Measurements from ENCODE around the gene SLC6A18. TPM values are rescaled to one million over a fixed set of nuclear protein-coding genes. Genes with fewer than 3 reads are reported as not detected.

The SLC6A18 gene
- total and polyA plus RNA-seq, 2 of the 4 experiments (the other 2 are of a cell fraction), result not detected

GRCh38 chr5:1235838-1236237 is 10.7 kb downstream of the SLC6A18 start:
- CTCF ChIA-PET, result no interaction called here
- no TSS peak for BruUV-seq (replicated peaks)

More at GRCh38 chr5:1235838-1236237, 10.7 kb downstream of the SLC6A18 start:
- no peak overlapping the region for H3K4ac ChIP-seq (ENCODE audit: low read depth, low read length)
- no peak overlapping the region for H3K9ac ChIP-seq (ENCODE audit: low read depth, low read length)
- dilution Hi-C loops (cut with HindIII; ENCODE audit: low sequenced_read_pairs, unreplicated experiment), result no loop called here
- no peak overlapping the region for H3K27ac ChIP-seq (ENCODE audit: insufficient read depth, low read length)
- no peak overlapping the region for H2BK15ac ChIP-seq (ENCODE audit: low read depth, low read length)
- POLR2A ChIA-PET (ENCODE audit: unreplicated experiment), result no interaction called here
- H3K4me1 ChIP-seq (ENCODE audit: control insufficient read depth, insufficient read depth, low read length), result no peaks in the 10 kb centered on the region
- H3K14ac ChIP-seq (replicated peaks; ENCODE audit: low read depth, low read length), result no peak overlapping the region
- H3K23ac ChIP-seq (ENCODE audit: low read depth, low read length), result no peak overlapping the region
- no peaks in the 10 kb centered on the region for H3K9me1 ChIP-seq (ENCODE audit: insufficient read depth, low read length)
- ATAC-seq (ENCODE audit: low read depth) (no peak), DNase-seq (no peak)
- no peak overlapping the region for H3K18ac ChIP-seq (ENCODE audit: low read depth, low read length)
- H4K5ac ChIP-seq (ENCODE audit: low read depth, low read length), result no peak overlapping the region
- H2AFZ ChIP-seq (replicated peaks; ENCODE audit: low read length, poor library complexity), result no peak overlapping the region
- in situ Hi-C loops (cut with MboI; ENCODE audit: low sequenced_read_pairs), result no loop called here
- H2BK5ac ChIP-seq (ENCODE audit: low read depth, low read length, poor library complexity, severe bottlenecking), result no peak overlapping the region
- no peaks in the 10 kb centered on the region for H4K20me1 ChIP-seq (ENCODE audit: insufficient read depth, low read length)
- H3K4me2 ChIP-seq (ENCODE audit: low read depth, low read length), result no peak overlapping the region
- H2AK9ac ChIP-seq (replicated peaks; ENCODE audit: low read depth, low read length, poor library complexity), result no peak overlapping the region
- TF ChIP-seq BHLHE40 (IDR thresholded peaks at IDR 0.05; ENCODE audit: low read depth, low read length) (no peak), POLR2A (IDR thresholded peaks at IDR 0.05; ENCODE audit: low read depth, low read length) (no peak), CHD1 (IDR thresholded peaks at IDR 0.05; ENCODE audit: low read depth, low read length) (no peak), MAFK (IDR thresholded peaks at IDR 0.05; ENCODE audit: low read depth, low read length) (no peak), CEBPB (IDR thresholded peaks at IDR 0.05; ENCODE audit: low read depth, low read length) (no peak), MXI1 (IDR thresholded peaks at IDR 0.05; ENCODE audit: borderline replicate concordance, low read depth, low read length) (no peak), USF2 (IDR thresholded peaks at IDR 0.05; ENCODE audit: low read depth, low read length) (no peak), RAD21 (IDR thresholded peaks at IDR 0.05; ENCODE audit: low read length) (no peak), MAZ (IDR thresholded peaks at IDR 0.05; ENCODE audit: borderline replicate concordance, low read depth, low read length) (no peak), RFX5 (IDR thresholded peaks at IDR 0.05; ENCODE audit: low read depth, low read length) (no peak), SMC3 (IDR thresholded peaks at IDR 0.05; ENCODE audit: low read depth, low read length) (no peak), NFE2L2 (IDR thresholded peaks at IDR 0.05; ENCODE audit: low read depth, low read length) (no peak), FOS (IDR thresholded peaks at IDR 0.05; ENCODE audit: low read depth, low read length) (no peak), ELK1 (IDR thresholded peaks at IDR 0.05; ENCODE audit: borderline replicate concordance, low read depth, low read length) (no peak), RCOR1 (IDR thresholded peaks at IDR 0.05; ENCODE audit: insufficient replicate concordance, low read length) (no peak), CTCF (conservative IDR thresholded peaks at IDR 0.05; ENCODE audit: low read depth, low read length) (no peak)
- intact Hi-C loops (cut with micrococcal nuclease), result no loop called here
- no peaks in the 10 kb centered on the region for H3K79me1 ChIP-seq (ENCODE audit: low read depth in 1 of 2, low read length in 2 of 2)
- no peak overlapping the region for H2BK120ac ChIP-seq (ENCODE audit: low read depth, low read length)
- peaks cover 13% of the 10 kb centered on the region; the same call in 1 of the 2 replicates for H3K9me3 ChIP-seq (ENCODE audit: control insufficient read depth, insufficient read depth, low read length)
- no CpG with 5 or more reads among the region's 1 CpG for WGBS, 2 experiments (ENCODE audit: extremely low coverage in 2 of 2, insufficient read length in 1 of 2)
- no peak overlapping the region for H4K91ac ChIP-seq (ENCODE audit: insufficient read depth, low read depth, low read length)
- no peak overlapping the region for H3K56ac ChIP-seq (ENCODE audit: extremely low read depth, insufficient read depth, low read length)
- H3K27me3 ChIP-seq (ENCODE audit: control insufficient read depth, insufficient read depth, low read length), result no peaks in the 10 kb centered on the region; the same call in 1 of the 2 replicates
- no peak overlapping the region for H2BK20ac ChIP-seq (ENCODE audit: low read depth, low read length)
- H4K8ac ChIP-seq (ENCODE audit: low read depth in 2 of 2, low read length in 2 of 2), result no peak overlapping the region
- no peaks in the 10 kb centered on the region for H3K36me3 ChIP-seq (ENCODE audit: control insufficient read depth, insufficient read depth, low read length)
- no peak overlapping the region for H2AK5ac ChIP-seq (ENCODE audit: low read depth, low read length)
- no peak overlapping the region for H3K4me3 ChIP-seq (ENCODE audit: insufficient read depth, low read depth, low read length)
